CD4-positive, alpha-beta T cell treated with Interleukin-21 for 1 hour (primary cell): ENCODE measurements around the gene PRR13.
A peak's percentile ranks its signal among the peaks of the same experiment; 100 is the strongest.
"Not testable (repeated sequence)": the region's sequence is repeated elsewhere in the genome, so short reads cannot be mapped to it uniquely, and the experiment has no call there.

Experiments used
- DNase-seq: peaks from one replicate; pipeline ENCODE4 v3.0.0-alpha.2; 2020

PRR13 gene, protein sequence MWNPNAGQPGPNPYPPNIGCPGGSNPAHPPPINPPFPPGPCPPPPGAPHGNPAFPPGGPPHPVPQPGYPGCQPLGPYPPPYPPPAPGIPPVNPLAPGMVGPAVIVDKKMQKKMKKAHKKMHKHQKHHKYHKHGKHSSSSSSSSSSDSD

DNA sequence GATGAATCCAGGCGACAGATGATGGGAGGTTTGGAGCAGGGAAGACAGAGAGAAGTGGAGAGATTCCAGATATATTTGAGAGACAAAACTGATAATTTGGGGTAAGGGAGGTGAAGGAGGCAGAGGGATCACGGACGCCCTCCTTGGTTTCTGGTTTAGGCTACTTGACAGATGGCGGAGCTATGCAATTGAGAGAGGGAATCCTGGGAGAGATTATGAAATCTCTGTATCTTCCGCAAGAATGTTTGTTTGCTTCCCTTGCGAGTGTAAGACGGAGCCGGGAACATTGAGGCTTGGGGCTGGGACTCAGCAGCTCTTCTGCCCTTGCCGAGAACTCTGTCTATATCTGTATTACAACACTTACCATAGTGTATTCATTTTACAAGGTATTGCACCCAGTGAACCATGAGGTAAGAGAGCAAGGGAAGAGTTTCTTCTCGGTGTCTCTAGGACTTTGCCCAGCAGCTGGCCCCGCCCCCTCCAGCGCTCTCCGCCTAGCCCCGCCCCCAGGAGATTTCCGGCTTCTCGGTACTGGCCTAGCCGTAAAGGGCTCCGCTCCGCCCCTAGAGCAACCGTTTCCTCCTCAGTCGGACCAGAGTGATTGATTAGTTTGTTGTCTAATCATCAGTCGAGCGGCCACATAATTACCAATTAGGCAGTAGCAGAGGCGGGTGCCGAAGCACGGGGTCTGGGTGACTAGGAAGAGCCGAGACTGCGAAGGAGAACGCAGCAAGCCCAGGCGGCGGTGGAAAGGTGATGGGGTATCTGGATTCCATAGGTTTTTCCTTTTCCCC, at the start of gene PRR13:
Gene PRR13, plus strand, starts transcription at position 695 of the 794 bp plus-strand sequence. CDS start 981 bp downstream, outside the sequence.
- DNase-seq = peak; percentile 99

DNA sequence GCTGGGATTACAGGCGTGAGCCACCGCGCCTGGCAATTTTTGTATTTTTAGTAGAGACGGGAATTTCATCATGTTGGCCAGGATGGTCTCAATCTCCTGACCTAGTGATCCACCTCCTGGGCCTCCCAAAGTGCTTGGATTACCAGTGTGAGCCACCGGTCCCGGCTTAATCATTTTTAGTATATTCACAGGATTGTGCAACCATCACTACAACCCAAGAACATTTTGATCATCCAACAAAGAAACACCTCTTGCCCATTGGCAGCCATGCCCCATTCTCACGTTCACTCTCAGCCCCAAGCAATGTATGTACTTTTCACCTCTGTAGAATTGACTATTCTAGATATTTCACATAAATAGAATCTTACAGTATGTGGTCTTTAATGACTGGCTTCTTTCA, 41.6 kb upstream of the PRR13 start:
- DNase-seq = no peak

DNA sequence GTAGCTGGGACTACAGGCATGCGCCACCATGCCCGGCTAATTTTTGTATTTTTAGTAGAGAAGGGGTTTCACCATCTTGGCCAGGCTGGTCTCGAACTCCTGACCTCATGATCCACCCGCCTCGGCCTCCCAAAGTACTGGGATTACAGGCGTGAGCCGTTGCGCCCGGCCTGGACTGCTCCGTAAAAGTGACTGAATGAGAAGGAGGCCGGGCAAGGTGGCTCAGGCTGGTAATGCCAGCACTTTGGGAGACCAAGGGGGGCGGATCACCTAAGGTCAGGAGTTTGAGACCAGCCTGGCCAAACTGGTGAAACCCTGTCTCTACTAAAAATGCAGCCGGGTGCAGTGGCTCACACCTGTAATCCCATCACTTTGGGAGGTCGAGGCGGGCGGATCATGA, 39.2 kb upstream of the PRR13 start:
- not testable (repeated sequence) for DNase-seq

DNA sequence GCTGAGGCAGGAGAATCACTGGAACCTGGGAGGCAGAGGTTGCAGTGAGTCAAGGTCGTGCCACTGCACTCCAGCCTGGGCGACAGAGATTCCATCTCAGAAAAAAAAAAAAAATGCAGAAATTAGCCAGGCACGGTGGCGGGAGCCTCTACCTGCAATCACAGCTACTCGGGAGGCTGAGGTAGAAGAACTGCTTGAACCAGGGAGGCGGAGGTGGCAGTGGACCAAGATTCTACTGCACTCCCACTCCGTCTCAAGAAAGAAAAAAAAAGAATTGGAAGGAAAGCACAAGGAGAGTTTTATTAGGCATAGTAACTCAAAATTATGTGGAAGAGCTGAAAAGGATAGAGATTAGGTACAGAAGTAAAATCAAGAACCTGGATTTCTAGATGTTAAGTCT, 38.7 kb upstream of the PRR13 start:
- DNase-seq = no peak

DNA sequence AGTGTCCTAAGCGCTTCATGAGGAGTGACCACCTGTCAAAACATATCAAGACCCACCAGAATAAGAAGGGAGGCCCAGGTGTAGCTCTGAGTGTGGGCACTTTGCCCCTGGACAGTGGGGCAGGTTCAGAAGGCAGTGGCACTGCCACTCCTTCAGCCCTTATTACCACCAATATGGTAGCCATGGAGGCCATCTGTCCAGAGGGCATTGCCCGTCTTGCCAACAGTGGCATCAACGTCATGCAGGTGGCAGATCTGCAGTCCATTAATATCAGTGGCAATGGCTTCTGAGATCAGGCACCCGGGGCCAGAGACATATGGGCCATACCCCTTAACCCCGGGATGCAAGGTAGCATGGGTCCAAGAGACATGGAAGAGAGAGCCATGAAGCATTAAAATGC, 30.6 kb upstream of the PRR13 start:
- no peak for DNase-seq

DNA sequence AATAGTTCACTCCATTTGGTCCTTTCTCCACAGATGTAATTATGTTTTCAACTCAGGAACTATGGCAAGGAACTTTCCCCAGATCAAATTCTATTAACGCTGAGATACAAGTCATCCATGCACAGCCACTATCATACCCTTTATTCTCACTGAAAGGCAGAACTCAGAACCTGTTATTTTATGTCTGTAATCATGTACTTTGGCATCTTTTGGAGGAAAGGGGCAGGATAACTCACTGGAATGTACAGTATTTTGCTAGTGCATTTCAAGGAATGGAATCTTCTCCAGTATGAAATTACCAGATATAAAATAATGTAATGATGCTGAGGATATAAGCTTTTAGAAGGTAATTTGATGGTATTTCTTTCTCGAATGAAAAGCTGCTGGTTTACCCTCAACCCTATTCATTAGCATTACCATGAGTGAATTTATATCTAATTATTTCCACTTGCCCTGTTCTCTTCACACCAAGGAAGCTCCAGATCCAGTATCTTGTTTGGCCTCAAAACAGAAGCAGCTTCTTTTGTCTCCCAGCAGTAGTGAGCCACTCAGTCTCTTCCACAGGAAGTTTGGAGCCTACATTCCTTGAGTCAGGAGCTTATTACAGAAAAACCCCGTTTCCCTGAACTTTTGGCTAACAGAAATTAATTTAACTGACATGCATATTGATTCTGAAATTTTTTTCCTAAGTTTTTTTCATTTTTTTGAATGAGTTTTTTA, 27.9 kb upstream of the PRR13 start:
- no peak for DNase-seq

DNA sequence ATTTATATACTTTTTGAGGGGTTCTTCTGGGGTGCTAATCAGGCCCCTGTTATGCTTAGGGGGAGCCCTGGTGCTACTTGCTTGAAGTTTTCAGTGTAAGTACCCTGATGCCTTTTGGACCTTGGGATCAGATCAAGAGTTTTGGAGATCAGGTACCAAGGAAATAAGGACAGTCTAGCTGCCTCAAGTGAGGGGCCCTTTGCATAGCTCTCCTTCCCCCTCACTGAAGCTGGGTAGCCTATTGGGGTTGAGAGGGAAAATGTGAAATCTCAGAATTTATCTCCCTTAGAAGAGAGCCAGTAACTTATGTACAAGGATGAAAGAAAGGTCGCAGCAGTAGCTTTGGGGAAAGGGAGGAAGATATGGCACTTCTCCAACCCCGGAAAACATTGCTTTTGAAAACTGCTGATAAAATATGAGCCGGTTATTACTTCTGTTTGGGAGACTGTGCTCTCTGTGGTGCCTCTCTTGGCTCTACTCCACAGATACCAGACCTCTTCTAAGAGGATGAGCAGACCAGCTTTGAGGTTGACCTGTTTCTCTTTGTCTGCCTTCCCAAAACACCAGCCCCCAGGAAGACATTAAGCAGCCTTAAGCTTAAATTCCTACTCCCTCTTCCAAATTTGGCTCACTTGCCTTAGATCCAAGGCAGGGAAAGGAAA, 26.6 kb upstream of the PRR13 start:
- DNase-seq = no peak

DNA sequence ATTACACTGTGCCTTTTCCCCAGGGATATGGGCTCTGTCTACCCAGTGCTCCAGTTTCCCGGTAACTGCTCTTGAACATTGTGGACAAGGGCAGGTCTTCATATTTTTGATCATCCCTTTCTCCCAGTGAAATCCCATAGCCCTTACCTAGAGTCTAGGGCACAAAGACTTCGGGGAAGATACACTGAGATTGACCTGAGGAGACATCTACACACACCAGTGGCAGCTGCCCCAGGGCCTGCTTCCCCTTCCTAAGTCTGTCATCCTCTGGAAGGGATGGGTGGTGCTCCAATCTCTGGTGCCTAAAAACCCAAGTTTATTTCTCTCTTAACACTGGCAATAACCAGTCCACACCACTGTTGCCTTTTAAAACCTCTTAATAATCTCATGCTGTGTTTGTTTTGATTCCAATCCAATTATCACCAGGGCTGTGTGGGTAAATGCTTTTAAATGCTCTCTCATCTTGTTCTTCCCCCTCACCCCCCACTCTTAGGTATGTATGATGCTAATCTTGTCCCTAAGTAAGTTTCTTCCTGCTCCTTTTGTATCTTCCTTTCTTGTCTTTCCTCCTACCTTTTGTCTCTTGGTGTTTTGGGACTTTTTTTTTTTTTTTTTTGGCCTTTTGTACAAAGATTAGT, 25.7 kb upstream of the PRR13 start:
- not testable (repeated sequence) for DNase-seq

DNA sequence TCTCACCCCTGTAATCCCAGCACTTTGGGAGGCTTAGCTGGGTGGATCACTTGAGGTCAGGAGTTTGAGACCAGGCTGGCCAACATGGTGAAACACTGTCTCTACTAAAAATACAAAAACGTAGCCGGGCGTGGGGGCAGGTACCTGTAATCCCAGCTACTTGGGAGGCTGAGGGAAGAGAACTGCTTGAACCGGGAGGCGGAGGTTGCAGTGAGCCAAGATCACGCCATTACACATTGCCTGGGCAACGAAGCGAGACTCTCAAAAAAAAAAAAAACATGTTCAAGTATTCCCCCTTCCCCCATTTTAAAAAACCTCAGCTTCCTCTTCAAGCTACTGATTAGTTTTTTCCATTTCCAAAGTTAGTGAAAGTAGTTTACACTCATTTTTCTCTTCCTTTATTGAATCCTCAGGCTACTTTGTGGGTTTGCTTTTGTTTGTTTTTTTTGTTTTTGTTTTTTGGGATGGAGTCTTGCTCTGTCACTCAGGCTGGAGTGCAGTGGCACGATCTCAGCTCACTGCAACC, 24.2 kb upstream of the PRR13 start:
- DNase-seq = peak; percentile 6

DNA sequence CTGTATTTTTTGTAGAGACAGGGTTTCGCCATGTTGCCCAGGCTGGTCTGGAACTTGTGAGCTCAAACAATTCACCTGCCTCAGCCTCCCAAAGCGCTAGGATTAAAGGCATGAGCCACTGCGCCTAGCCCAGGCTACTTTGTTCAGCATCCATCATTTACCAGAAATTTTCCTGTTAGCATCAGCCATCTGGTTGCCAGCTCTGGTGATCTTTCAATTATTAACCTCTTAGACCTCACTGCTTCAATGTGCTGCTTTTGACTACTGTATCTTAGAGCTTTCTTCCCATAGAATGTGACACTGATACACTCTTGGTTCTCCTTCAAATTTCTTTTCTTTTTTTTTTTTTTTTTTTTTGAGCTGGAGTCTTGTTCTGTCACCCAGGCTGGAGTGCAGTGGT, 23.3 kb upstream of the PRR13 start:
- no peak for DNase-seq

DNA sequence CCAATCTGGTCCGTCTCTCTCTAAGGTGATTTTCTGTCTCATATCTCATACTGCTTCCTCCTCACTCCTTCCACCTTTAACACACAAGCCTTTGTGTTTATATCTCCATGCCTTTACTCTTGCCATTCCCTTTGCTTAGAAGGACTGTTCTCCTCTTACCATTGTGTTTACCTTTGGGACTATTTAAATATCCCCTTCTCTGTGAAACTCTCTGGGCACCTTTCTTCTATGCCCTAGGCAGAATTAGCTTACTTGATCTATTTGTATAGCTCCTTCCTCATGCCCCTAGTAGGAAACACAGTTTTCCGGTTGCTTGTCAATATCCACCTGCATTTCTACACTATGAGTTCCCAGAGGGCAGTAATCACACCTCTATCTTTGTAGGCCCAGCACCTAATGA, 21.8 kb upstream of the PRR13 start:
- no peak for DNase-seq

DNA sequence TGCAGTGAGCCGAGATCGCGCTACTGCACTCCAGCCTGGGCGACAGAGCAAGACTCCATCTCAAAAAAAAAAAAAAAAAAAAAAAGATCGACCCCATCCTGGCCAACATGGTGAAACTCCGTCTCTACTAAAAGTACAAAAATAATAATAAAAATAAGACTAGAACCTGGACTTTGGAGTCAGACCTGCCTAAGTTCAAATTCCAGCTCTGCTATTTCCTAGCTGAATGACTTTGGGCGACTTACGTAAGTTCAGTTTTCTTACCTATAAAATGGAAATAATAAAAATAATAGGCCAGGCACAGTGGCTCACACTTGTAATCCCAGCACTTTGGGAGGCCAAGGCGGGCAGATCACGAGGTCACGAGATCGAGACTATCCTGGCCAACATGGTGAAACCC, 19.3 kb upstream of the PRR13 start:
- not testable (repeated sequence) for DNase-seq

DNA sequence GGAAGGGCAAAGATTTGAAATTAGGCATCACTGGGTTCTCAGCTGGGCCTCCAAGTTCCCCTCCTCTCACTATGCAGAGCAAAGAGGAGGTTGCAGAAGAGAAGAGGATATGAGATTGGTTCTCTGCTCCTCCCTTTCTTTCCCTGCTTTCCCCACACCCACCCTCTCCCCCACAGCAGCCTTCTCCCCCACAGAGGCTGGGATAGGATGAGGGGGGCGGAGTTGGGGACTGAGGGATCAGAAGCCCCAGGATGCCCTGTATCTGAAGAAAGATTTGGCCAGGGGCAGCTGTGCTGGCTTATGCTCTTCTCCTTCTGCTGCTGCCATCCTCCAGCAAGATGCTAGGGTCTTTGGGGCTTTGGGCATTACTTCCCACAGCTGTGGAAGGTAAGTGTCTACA, 17.9 kb upstream of the PRR13 start, which contains the start of gene AMHR2:
Gene AMHR2, plus strand, starts transcription at position 259 of the 400 bp plus-strand sequence. Its CDS starts 80 bp downstream, at position 339.
- no peak for DNase-seq

DNA sequence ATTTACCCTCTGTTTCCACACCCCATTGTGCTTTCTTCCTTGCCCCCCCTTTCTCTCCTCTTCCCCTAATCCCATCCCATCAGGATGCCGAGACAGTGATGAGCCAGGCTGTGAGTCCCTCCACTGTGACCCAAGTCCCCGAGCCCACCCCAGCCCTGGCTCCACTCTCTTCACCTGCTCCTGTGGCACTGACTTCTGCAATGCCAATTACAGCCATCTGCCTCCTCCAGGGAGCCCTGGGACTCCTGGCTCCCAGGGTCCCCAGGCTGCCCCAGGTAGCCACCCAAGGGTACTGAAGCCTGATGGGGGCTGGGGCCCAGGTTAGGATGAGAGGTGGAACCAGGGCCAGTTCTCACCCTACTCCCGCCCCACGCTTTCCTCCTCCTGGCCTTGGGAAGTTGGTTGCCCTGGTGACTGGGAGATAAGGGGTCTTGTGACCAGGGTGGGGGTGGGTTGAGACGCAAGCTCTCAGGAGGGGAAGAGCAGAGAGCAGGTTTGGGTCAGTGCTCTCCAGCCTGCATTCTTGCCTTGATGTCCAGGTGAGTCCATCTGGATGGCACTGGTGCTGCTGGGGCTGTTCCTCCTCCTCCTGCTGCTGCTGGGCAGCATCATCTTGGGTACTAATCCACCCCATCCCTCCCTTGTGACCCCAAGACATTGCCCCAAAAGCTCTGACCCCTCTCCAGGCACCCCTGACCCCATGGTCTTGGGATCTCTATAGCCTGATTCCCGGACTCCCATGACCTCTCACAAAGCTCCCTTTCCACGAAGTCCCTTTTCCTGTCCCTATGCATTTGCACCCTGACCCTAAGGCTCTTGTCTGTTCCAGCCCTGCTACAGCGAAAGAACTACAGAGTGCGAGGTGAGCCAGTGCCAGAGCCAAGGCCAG, 16.7 kb upstream of the PRR13 start:
- no peak for DNase-seq

DNA sequence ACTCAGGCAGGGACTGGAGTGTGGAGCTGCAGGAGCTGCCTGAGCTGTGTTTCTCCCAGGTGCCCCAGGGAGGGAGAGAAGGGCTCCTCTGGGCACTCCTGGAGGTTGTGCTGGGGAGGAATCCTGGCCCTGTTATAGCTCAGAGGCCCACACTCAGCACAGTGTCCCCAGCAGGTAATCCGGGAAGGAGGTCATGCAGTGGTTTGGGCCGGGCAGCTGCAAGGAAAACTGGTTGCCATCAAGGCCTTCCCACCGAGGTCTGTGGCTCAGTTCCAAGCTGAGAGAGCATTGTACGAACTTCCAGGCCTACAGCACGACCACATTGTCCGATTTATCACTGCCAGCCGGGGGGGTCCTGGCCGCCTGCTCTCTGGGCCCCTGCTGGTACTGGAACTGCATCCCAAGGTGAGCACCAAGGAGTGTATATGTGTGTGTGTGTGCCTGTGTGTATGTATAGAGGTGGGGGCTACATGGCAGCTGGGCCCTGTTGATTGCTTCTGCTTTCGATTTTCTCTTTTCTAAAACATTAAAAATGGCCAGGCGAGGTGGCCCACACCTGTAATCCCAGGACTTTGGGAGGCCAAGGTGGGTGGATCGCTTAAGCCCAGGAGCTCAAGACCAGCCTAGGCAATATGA, 15.9 kb upstream of the PRR13 start:
- no peak for DNase-seq

DNA sequence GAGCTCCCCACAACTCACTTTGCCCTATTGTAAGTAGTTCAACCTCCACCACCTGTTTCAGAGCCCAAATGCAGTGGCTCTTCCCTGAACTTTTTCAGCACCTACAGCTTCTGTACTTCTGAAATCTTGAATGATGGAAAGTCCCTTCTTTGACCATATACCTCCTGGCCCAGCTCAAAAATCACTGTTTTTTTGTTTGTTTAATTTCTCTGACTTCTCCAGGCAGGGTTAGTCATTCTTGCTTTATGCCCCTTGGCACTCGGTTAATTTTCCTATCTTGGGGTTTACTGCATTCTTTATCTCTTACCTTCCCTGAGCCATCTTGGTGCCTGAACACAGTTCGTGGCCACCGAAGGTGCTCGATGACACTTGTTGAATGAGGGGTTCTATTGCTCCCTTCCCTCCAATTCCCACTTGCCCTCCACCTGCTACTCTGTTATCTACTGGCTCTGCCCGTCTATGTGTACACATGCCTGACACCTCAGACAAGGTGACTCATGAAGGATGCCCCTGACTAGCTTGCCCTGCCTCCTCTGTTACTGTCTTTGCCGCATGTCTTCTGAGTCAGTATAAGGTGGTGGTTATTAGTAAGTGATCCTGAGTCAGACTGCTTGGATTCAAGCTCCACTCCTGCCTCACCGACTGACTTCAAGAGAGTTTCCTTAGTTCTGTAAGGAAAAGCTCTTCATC, 13.5 kb upstream of the PRR13 start:
- no peak for DNase-seq

DNA sequence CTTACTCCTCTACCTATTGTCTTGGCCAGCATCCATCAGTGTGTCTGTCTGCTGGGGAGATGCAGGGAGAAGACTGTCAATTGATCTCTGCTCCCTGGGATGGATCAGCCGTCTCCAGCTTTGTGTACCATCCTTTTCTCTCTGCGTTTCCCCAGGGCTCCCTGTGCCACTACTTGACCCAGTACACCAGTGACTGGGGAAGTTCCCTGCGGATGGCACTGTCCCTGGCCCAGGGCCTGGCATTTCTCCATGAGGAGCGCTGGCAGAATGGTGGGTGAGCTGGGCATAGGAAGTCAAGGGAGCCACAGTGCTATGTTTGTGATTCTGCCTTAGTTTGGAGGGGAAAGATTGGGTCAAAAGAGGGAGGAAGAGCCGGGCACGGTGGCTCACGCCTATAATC, 12.8 kb upstream of the PRR13 start:
- DNase-seq = no peak

DNA sequence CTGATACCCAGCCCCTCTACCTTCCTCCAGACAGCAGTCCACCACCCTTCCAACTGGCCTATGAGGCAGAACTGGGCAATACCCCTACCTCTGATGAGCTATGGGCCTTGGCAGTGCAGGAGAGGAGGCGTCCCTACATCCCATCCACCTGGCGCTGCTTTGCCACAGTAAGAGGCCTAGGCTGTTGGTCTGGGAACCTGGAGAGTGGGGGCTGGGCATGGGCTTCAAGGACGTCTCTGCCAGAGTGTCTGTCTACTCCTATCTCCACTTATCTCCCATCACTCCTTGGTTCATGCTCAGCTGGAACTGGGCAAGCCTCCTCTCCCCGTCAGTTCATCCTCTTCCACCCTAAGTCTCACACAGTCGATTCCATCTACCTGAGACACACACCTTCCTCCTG, 11.4 kb upstream of the PRR13 start:
- DNase-seq = no peak

DNA sequence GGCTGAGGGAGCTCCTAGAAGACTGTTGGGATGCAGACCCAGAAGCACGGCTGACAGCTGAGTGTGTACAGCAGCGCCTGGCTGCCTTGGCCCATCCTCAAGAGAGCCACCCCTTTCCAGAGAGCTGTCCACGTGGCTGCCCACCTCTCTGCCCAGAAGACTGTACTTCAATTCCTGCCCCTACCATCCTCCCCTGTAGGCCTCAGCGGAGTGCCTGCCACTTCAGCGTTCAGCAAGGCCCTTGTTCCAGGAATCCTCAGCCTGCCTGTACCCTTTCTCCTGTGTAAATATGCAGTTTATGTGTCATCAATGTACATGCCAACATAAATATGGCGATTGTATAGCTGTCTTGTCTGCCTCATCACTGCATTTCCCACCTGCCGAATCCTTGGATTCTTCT, 10.3 kb upstream of the PRR13 start:
- no peak for DNase-seq

DNA sequence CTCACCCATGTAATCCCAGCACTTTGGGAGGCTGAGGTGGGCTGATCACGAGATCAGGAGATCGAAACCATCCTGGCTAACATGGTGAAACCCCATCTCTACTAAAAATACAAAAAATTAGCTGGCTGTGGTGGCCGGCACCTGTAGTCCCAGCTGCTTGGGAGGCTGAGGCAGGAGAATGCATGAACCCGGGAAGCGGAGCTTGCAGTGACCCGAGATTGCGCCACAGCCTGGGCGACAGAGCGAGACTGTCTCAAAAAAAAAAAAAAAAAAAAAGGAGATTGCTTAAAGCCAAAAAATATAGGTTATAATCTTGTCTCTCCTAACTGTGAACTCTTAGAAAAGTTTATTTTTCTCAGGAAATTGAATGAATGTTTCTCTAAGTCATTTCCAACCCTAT, 6.2 kb upstream of the PRR13 start:
- DNase-seq = not testable (repeated sequence)
